ENCODE data around the gene NOC2L. TPM values are rescaled to one million over a fixed set of nuclear protein-coding genes. Genes with fewer than 3 reads are reported as not detected.

Gene NOC2L
- total and polyA plus RNA-seq, 9 of the 15 experiments (the other 6 are each of a cell fraction or from before 2014, with no cell fraction given): 4.0 to 410 (median 200) TPM

GRCh38 chr1:998995-999724, 40.1 kb upstream of the NOC2L start (continued):
- TF ChIP-seq, protein P1, sequence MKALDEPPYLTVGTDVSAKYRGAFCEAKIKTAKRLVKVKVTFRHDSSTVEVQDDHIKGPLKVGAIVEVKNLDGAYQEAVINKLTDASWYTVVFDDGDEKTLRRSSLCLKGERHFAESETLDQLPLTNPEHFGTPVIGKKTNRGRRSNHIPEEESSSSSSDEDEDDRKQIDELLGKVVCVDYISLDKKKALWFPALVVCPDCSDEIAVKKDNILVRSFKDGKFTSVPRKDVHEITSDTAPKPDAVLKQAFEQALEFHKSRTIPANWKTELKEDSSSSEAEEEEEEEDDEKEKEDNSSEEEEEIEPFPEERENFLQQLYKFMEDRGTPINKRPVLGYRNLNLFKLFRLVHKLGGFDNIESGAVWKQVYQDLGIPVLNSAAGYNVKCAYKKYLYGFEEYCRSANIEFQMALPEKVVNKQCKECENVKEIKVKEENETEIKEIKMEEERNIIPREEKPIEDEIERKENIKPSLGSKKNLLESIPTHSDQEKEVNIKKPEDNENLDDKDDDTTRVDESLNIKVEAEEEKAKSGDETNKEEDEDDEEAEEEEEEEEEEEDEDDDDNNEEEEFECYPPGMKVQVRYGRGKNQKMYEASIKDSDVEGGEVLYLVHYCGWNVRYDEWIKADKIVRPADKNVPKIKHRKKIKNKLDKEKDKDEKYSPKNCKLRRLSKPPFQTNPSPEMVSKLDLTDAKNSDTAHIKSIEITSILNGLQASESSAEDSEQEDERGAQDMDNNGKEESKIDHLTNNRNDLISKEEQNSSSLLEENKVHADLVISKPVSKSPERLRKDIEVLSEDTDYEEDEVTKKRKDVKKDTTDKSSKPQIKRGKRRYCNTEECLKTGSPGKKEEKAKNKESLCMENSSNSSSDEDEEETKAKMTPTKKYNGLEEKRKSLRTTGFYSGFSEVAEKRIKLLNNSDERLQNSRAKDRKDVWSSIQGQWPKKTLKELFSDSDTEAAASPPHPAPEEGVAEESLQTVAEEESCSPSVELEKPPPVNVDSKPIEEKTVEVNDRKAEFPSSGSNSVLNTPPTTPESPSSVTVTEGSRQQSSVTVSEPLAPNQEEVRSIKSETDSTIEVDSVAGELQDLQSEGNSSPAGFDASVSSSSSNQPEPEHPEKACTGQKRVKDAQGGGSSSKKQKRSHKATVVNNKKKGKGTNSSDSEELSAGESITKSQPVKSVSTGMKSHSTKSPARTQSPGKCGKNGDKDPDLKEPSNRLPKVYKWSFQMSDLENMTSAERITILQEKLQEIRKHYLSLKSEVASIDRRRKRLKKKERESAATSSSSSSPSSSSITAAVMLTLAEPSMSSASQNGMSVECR (CRISPR knock-in tag; IDR thresholded peaks at IDR 0.05): peak; percentile 13; the same call in 1 of the 2 replicates
- peak; percentile 11 for TF ChIP-seq DACH1 (IDR thresholded peaks at IDR 0.05; ENCODE audit: partially characterized antibody)

GRCh38 chr1:998745-998994, 39.6 kb upstream of the NOC2L start:
- Histone ChIP-seq H3K4me1 (replicated peaks in 1 of 2; ENCODE audit: control insufficient read depth in 2 of 2, insufficient read depth in 2 of 2, low read length in 2 of 2) (peaks cover 12 to 77% of the 10 kb centered on the region in 2 experiments), H3K27me3 (ENCODE audit: control insufficient read depth in 2 of 2, insufficient read depth in 2 of 2, low read length in 2 of 2) (peaks cover 0 to 8% of the 10 kb centered on the region in 2 experiments; a peak in 1 of 5 replicates), H3K36me3 (ENCODE audit: control insufficient read depth, insufficient read depth, low read length) (no peaks in the 10 kb centered on the region), H3K4me2 (ENCODE audit: insufficient read depth, low read length) (peak overlapping the region; percentile 77; the same call in 1 of the 2 replicates), H3K9me1 (ENCODE audit: control insufficient read depth, insufficient read depth, low read length) (no peaks in the 10 kb centered on the region), H4K20me1 (replicated peaks; ENCODE audit: control insufficient read depth, insufficient read depth, low read length) (peaks cover 13% of the 10 kb centered on the region; the same call in 1 of the 2 replicates), H3K79me2 (ENCODE audit: control insufficient read depth, insufficient read depth, low read length) (peaks cover 16% of the 10 kb centered on the region; the same call in 2 of the 3 replicates), H3K9ac (ENCODE audit: insufficient read depth in 1 of 2, low read depth in 2 of 2, low read length in 2 of 2) (peak overlapping the region; percentile 86 to 99; a peak in 3 of 4 replicates), H3K9me3 (replicated peaks; ENCODE audit: control insufficient read depth, insufficient read depth, low read depth, low read length) (no peaks in the 10 kb centered on the region), H3K27ac (ENCODE audit: extremely low read depth, low read depth, low read length) (peak overlapping the region; percentile 95; the same call in 2 of the 3 replicates), H2AFZ (ENCODE audit: low read depth, low read length) (peak overlapping the region; percentile 66; the same call in 1 of the 2 replicates), H3K4me3 (peak overlapping the region; percentile 52)
- POLR2A ChIA-PET: interaction anchor here (0.7 to 1.5 kb wide), 2 partner anchors 18 to 113 kb away, joined by 3 read pairs; no protein-coding TSS in a partner anchor
- ATAC-seq (no peak), DNase-seq (ENCODE audit: extremely low read depth in 1 of 4, low spot score in 3 of 4) (peak in 2 of 4 experiments; percentile 74 to 75), FAIRE-seq (no peak)
- 0% methylated on average over 1 of the region's 27 CpGs for WGBS (ENCODE audit: insufficient coverage, low coverage, missing lambda C conversion rate)
- TF ChIP-seq ZNF561 (CRISPR knock-in tag; conservative IDR thresholded peaks at IDR 0.05) (no peak), PRPF4 (IDR thresholded peaks at IDR 0.05; ENCODE audit: insufficient read depth, low read depth, low read length, poor library complexity, severe bottlenecking) (peak; percentile 10), NRF1 (conservative IDR thresholded peaks at IDR 0.05 in 1 of 2, IDR thresholded peaks at IDR 0.05 in 1 of 2) (0 out of 4 replicates have a peak, but pooled peaks of 1 of the 2 experiments have one; percentile 3), FOXP1 (CRISPR knock-in tag; IDR thresholded peaks at IDR 0.05) (0 out of 2 replicates have a peak, but pooled peaks have one; percentile 14), KAT7 (CRISPR knock-in tag; IDR thresholded peaks at IDR 0.05; ENCODE audit: borderline replicate concordance) (0 out of 2 replicates have a peak, but pooled peaks have one; percentile 57)
- CTCF ChIA-PET (ENCODE audit: low intra/inter-chr PET ratio): no interaction called here
- intact Hi-C loops (cut with micrococcal nuclease) (no loop called here), in situ Hi-C loops (cut with MboI) (no loop called here)
- BruUV-seq (replicated peaks): no TSS peak
